GM18526 (cell line): ENCODE results near the gene SLC38A3.

Experiments used
- POLR2A ChIP-seq: IDR thresholded peaks from 3 replicates; pipeline ENCODE4 v1.6.1; 2011; ENCODE audit not compliant: insufficient read length; ENCODE audit errors: extremely low read depth

The SLC38A3 gene

GRCh38 chr3:50242381-50242770 lies 37.3 kb downstream of the SLC38A3 start:
- TF ChIP-seq POLR2A: no peak

- no peak for TF ChIP-seq POLR2A
Observed at GRCh38 chr3:50242851-50243542, 37.9 kb downstream of the SLC38A3 start.

DNA sequence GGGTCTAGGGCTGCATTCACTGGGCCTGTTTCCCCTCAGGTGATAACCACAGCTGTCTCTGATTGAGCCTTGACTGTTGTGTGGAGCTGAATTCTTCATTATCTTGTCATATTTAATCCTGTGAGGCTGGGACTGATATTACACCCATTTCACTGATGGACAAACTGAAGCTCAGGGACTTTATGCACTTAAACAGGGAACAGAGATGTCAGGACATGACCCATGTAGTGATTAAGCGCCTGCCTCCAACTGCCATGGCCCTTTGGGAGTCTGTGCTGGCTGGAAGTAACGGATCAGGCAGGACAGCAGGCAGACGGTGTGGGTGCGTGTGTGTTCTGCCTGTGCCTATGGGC lies 38.4 kb downstream of the SLC38A3 start:
- no peak for TF ChIP-seq POLR2A

DNA sequence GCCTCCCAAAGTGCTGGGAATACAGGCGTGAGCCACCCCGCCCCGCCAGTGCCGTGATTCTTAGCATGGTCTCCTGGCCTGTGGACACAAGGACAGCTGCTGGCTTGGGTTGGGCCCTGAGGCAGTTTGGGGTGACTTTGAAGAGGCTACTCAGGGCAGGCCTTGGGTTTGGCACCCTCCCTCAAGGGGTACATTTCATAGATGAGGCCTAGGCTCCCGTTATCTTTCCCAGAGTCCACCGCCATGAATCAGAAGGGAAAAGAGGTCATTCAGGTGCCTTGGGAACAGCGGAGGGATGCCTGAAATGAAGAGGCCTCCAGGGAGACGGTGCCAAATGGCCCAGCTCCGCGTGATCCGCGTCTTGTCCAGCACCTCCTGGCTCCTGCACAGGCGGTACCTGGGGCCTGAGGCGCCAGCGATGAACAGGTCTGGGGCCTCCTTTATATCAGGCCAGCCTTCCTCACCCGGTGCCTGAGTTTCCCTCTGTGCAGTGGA lies 40.2 kb downstream of the SLC38A3 start:
- no peak for TF ChIP-seq POLR2A

GRCh38 chr3:50245831-50246516 lies 40.9 kb downstream of the SLC38A3 start:
- no peak for TF ChIP-seq POLR2A

GRCh38 chr3:50246517-50246954 lies 41.5 kb downstream of the SLC38A3 start:
- TF ChIP-seq POLR2A: no peak

DNA sequence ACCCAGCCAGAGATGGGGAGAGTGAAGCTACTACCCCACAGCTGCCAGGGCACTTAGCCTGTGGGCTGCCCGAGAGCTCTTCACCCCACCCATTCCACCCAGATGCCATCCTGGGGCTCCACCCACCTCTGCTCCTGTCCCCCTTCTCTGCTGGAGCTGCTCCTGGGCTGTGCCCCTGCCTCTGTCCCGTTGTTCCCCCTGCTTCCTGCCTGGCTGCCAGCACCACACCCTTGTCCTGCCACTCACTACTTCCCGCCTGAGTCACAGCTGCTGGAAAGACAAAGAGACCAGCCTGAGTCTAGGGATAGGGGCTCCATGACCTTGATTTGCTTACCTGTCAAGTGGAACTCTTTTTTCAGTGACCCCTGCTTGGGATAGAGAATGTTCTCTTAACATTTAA lies 43.3 kb downstream of the SLC38A3 start:
- TF ChIP-seq POLR2A: no peak

GRCh38 chr3:50249457-50249856 lies 44.4 kb downstream of the SLC38A3 start:
- TF ChIP-seq POLR2A: no peak

GRCh38 chr3:50250514-50250913 lies 45.4 kb downstream of the SLC38A3 start:
- no peak for TF ChIP-seq POLR2A

DNA sequence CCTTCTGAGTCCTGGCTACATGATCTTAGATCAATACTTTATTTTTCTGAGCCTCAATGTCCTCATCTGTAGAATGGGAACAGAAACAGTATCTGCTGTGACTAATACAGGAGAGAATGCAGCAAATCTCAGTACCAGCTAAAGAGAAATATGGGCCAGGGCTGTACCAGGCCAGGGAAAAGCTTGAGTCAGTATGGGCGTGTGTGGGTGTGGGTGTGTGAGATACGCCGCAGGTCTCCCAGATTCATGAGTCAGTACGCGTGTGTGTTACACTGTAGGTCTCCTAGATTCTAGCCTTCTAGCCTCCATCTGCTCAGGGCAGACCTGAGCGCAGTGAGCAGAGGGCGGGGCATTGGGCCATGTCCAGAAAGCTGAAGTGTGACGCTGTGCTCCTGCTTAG lies 46.1 kb downstream of the SLC38A3 start:
- TF ChIP-seq POLR2A: no peak

GRCh38 chr3:50254577-50255250 lies 49.6 kb downstream of the SLC38A3 start:
- no peak for TF ChIP-seq POLR2A

GRCh38 chr3:50255251-50255615 lies 50.2 kb downstream of the SLC38A3 start:
- no peak for TF ChIP-seq POLR2A

- TF ChIP-seq POLR2A: no peak
Observed at GRCh38 chr3:50256978-50257890, 52.2 kb downstream of the SLC38A3 start.

DNA sequence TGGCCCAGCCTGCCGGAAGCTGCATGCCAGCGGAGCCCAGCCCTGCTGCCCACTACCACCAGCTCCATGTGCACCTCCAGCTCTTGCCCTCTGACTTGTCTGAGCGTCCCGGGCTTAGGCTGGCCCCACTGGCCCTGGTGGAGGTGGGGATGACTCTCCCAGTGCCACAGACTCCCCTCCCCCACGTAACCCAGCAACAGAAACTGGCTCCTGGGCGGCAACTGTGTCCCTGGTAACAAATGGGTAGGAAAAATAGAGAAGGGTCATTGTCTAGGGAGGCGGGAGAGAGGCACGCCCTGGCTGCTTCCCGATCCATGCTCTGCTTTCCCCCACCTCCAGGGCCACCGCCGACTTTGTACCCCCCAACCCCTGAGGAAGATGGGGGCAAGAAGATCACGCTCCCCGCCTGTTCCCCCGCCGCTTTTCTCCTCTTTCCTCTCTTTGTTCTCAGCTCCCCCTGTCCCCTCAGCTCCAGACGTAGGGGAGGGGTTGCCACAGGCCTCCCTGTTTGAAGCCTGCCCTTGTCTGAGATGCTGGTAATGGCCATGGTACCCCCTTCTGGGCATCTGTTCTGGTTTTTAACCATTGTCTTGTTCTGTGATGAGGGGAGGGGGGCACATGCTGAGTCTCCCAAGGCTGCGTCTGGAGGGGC lies 53.1 kb downstream of the SLC38A3 start:
- no peak for TF ChIP-seq POLR2A

DNA sequence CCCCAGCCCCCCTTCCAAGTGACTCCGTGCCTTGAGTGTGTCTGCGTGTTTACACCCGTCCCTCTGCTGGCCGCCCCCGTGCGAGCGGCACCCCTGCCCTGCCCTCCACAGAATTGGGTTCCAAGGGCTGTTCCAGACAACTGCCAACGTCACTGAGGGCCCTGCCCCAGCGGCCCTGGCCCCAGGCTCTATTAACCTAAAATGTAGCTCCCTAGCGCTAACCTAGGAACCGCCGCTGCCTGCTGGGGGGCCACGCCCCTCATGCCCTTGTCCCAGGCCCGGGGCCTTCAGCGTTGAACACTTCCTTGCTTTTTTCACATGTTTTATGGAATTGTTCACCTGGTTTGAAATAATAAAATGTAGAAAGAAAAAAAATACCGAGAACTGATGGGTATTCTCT lies 53.9 kb downstream of the SLC38A3 start:
- TF ChIP-seq POLR2A: no peak
